AG04449 (cell line): ENCODE results near the gene GNLY.
"Not testable (repeated sequence)": the region's sequence is repeated elsewhere in the genome, so short reads cannot be mapped to it uniquely, and the experiment has no call there.

Experiments used
- CTCF ChIA-PET: fragments of 350-600 bp; formaldehyde crosslinking; extraction: SDS; loops from one replicate; lab custom pipeline; 2021; ENCODE audit warnings: antibody characterized with exemption; lab: Yijun Ruan, JAX
- POLR2A ChIA-PET: fragments of 400-600, 350-600 bp; formaldehyde crosslinking; extraction: SDS; loops from one replicate; lab custom pipeline; 2020; ENCODE audit warnings: antibody characterized with exemption, inconsistent platforms; lab: Yijun Ruan, JAX
- DNase-seq: peaks from one replicate; pipeline ENCODE4 v3.0.0-alpha.2; 2010; ENCODE audit warnings: low read depth, low spot score
- H3K4me3 ChIP-seq: 2 replicates; pipeline ENCODE4 v1.5.1; 2011; ENCODE audit warnings: low read depth, mild to moderate bottlenecking, control low read depth, low read length
- TF ChIP-seq, protein P1 (sequence below): IDR thresholded peaks from one replicate; pipeline ENCODE4 v1.5.1; 2011; ENCODE audit warnings: mild to moderate bottlenecking, moderate library complexity, low read length, control low read depth, inconsistent platforms; ENCODE audit not compliant: insufficient read depth; ENCODE audit errors: missing control alignments

The GNLY gene

DNA sequence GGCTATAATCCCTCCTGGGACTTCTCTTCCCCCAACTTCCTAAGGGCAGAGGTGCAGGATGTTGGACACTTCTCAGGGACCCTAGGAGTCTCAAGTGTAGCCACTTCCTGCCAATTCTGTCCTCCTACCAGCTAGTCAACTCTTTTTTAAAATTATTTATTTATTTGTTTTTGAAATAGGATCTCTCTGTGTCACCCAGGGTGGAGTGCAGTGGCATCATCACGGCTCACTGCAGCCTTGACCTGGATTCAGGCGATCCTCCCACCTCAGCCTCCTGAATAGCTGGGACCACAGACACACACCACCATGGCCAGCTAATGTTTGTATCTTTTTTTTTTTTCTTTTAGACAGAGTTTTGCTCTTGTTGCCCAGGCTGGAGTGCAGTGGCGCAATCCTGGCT, 37.7 kb upstream of the GNLY start:
- POLR2A ChIA-PET, result no interaction called here

DNA sequence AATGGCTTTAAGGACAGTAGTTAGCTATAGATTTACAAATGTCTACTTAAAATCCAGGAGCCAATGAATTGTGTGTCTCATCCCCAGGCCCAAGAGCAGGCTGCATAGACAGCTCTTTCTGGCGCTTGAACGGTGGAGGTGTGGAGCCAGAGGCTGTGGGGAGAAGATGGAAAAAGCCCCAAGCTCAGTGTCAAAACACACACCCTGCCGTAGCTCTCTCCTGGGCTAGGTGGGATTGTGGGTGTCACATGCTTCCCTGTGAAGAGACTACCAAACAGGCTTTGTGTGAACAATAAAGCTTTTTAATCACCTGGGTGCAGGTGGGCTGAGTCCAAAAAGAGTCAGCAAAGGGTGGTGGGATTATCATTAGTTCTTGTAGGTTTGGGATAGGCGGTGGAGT, 36.8 kb upstream of the GNLY start:
- H3K4me3 ChIP-seq, POLR2A ChIA-PET, DNase-seq: not testable (repeated sequence)
- CTCF ChIA-PET, result interaction anchor here (4.4 to 35.3 kb wide), 4 partner anchors 9 to 58 kb away, joined by 19 to 915 read pairs (median 139); no protein-coding TSS in a partner anchor

More for the DNA sequence above, 37.7 kb upstream of the GNLY start:
- no peak overlapping the region for H3K4me3 ChIP-seq
- no peak for DNase-seq
- TF ChIP-seq, protein P1, sequence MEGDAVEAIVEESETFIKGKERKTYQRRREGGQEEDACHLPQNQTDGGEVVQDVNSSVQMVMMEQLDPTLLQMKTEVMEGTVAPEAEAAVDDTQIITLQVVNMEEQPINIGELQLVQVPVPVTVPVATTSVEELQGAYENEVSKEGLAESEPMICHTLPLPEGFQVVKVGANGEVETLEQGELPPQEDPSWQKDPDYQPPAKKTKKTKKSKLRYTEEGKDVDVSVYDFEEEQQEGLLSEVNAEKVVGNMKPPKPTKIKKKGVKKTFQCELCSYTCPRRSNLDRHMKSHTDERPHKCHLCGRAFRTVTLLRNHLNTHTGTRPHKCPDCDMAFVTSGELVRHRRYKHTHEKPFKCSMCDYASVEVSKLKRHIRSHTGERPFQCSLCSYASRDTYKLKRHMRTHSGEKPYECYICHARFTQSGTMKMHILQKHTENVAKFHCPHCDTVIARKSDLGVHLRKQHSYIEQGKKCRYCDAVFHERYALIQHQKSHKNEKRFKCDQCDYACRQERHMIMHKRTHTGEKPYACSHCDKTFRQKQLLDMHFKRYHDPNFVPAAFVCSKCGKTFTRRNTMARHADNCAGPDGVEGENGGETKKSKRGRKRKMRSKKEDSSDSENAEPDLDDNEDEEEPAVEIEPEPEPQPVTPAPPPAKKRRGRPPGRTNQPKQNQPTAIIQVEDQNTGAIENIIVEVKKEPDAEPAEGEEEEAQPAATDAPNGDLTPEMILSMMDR, result no peak
- CTCF ChIA-PET, result interaction anchor here (4.4 to 35.3 kb wide), 4 partner anchors 8 to 58 kb away, joined by 19 to 915 read pairs (median 139); no protein-coding TSS in a partner anchor

GRCh38 chr2:85659324-85659981, 34.7 kb upstream of the GNLY start:
- ChIA-PET POLR2A (no interaction called here), CTCF (interaction anchor here (0.9 to 35.3 kb wide), 9 partner anchors 7 to 154 kb away, joined by 3 to 915 read pairs (median 9); no protein-coding TSS in a partner anchor)
- no peak for DNase-seq
- H3K4me3 ChIP-seq, result no peak overlapping the region
- TF ChIP-seq, protein P1, result no peak

- POLR2A ChIA-PET, H3K4me3 ChIP-seq, DNase-seq: not testable (repeated sequence)
- CTCF ChIA-PET, result interaction anchor here (1.2 to 35.3 kb wide), 5 partner anchors 12 to 55 kb away, joined by 3 to 915 read pairs (median 10); partner anchors contain the start of gene GNLY
Measured at GRCh38 chr2:85660301-85660700, 33.9 kb upstream of the GNLY start.

GRCh38 chr2:85660725-85661124, 33.4 kb upstream of the GNLY start:
- TF ChIP-seq, protein P1, result no peak
- DNase-seq, result no peak
- CTCF ChIA-PET, result interaction anchor here (1.2 to 35.3 kb wide), 5 partner anchors 13 to 54 kb away, joined by 3 to 915 read pairs (median 5); partner anchors contain the start of gene GNLY
- POLR2A ChIA-PET, result no interaction called here
- H3K4me3 ChIP-seq, result no peak overlapping the region

DNA sequence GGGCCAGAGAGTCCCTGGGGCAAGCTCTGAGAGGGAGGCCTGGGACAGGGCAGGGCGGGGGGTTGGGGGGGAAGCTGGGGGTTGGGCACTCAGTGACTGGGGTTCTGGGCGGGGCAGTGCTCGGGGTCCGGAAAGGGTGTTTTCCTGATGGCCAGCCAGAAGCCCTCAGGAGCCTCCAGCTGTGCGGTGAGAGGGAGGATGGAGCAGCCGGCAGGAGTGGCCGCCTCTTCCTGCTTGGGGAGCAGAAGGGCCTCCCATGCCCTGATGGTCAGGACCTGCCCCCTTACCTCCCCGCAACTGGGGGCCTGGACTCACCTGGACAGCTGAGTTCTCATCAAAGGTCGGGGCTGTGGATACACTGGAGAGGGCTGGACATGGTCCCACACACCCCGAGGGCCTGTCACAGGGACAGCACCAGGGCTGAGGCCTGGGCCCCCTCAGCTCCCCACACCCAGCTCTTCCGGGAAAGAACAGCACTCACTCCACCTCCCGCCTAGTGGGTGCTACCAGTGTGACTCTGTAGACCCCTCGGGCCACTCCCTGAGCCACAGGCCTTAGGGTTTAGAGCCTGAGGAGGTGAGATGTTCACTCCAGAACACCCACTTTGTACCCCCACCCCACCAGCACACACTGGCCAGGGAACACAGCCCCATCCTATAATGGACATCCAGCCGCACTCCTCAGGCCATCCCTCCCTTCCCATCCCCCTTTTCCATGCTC, 32.9 kb upstream of the GNLY start:
- POLR2A ChIA-PET, result no interaction called here
- no peak overlapping the region for H3K4me3 ChIP-seq
- DNase-seq, result no peak
- CTCF ChIA-PET, result interaction anchor here (1.2 to 35.3 kb wide), 4 partner anchors 13 to 54 kb away, joined by 3 to 915 read pairs (median 27); partner anchors contain the start of gene GNLY
- TF ChIP-seq, protein P1, result no peak

- POLR2A ChIA-PET, result no interaction called here
- CTCF ChIA-PET, result interaction anchor here (1.0 to 1.8 kb wide), 3 partner anchors 12 to 16 kb away, joined by 3 to 9 read pairs (median 6); no protein-coding TSS in a partner anchor
- no peak overlapping the region for H3K4me3 ChIP-seq
- peak; percentile 42 for DNase-seq
- TF ChIP-seq, protein P1, result no peak
Measured at GRCh38 chr2:85662899-85663593, 31.1 kb upstream of the GNLY start.
